Kidney epithelial cell (primary cell): ENCODE measurements around the gene TAB2. TPM values are rescaled to one million over a fixed set of nuclear protein-coding genes. Genes with fewer than 3 reads are reported as not detected.
"Not testable (repeated sequence)": the region's sequence is repeated elsewhere in the genome, so short reads cannot be mapped to it uniquely, and the experiment has no call there.

Source experiments
- DNase-seq: peaks from one replicate; pipeline ENCODE4 v3.0.0-alpha.2; 2010; ENCODE audit warnings: low read depth
- H3K27me3 ChIP-seq: 2 replicates; pipeline ENCODE4 v1.6.0; 2011; ENCODE audit warnings: low read length; ENCODE audit not compliant: control insufficient read depth, insufficient read depth
- H3K36me3 ChIP-seq: 2 replicates; pipeline ENCODE4 v1.5.1; 2011; ENCODE audit warnings: low read length; ENCODE audit not compliant: control insufficient read depth, insufficient read depth
- H3K4me3 ChIP-seq: 2 replicates; pipeline ENCODE4 v1.5.1; 2011; ENCODE audit warnings: low read depth, mild to moderate bottlenecking, control low read depth, low read length
- total RNA-seq: library from RNA; depleted of rRNA; stranded (reverse); fragments of >200 nt; gene quantifications from 2 replicates; pipeline ENCODE4 v1.2.3, GENCODE V29; 2015
- TF ChIP-seq, protein P1 (sequence below): IDR thresholded peaks from 2 replicates; pipeline ENCODE4 v1.5.1; 2011; ENCODE audit warnings: mild to moderate bottlenecking, moderate library complexity, low read length, control low read depth, inconsistent platforms; ENCODE audit not compliant: insufficient read depth, poor library complexity, severe bottlenecking

Gene TAB2
- total RNA-seq, 1 donor from 2014 or later = 30.7 TPM

DNA sequence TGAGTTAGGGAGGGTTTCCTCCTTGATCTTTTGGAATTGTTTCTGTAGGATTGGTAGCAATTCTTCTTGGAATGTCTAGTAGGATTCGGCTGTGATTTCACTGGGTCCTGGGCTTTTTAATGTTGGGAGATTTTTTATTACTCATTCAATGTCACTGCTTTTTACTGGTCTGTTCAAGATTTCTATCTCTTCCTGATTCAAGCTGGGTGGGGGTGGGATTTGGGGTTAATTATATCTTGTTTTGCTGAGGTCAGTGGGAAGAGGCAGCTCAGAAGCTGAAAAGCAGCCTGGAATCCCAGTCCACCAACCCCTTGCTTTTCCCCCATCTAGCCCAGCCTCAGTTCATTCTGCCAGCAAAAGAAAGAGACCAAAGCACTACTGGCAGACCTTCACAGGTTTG lies 122.1 kb downstream of the TAB2 start:
- Histone ChIP-seq H3K36me3 (no peaks in the 10 kb centered on the region), H3K27me3 (no peaks in the 10 kb centered on the region), H3K4me3 (no peak overlapping the region)
- no peak for DNase-seq
- TF ChIP-seq, protein P1, sequence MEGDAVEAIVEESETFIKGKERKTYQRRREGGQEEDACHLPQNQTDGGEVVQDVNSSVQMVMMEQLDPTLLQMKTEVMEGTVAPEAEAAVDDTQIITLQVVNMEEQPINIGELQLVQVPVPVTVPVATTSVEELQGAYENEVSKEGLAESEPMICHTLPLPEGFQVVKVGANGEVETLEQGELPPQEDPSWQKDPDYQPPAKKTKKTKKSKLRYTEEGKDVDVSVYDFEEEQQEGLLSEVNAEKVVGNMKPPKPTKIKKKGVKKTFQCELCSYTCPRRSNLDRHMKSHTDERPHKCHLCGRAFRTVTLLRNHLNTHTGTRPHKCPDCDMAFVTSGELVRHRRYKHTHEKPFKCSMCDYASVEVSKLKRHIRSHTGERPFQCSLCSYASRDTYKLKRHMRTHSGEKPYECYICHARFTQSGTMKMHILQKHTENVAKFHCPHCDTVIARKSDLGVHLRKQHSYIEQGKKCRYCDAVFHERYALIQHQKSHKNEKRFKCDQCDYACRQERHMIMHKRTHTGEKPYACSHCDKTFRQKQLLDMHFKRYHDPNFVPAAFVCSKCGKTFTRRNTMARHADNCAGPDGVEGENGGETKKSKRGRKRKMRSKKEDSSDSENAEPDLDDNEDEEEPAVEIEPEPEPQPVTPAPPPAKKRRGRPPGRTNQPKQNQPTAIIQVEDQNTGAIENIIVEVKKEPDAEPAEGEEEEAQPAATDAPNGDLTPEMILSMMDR = no peak

DNA sequence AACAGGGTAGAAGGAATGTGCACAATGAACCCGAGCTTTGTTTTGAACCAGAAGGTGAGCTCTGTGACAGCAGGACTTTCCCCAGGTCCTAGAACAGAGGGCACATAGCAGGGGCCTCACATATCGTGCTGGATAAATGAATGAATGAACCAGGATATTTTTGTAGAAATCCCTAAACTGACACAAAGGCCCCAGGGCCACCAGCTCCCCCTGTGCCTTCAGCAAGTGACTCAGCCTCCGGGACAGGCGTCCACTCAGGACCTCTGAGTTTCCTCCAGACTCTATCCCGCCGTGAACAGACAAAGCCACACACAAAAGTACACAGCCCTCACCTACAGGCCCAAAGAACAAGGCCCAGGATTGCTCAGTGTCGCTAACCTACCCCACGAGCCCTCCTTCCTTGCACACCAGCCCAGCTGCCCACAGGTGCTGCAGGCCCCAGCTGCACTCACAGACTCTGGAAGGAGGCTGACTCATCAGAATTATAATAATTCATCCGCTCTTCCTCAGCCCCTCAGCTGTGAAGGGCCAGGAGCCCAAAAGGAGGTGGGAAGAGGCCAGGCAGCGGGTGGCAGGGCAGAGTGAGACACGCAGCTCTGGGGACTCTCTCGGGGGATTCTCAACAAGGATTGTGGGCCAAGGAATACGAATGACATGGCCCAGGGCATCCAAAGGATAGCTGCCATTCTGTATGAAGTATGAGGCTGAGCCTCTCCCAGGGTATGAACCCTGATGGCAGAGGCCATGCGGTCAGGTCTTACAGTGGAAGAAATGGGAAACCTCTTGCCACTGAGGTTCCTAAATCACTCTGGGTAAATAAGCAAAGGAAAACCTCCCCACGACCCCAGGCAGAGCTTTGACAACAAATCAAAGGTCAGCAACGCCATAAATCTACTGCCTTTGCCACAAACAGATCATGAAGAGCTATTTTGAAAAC lies 123.5 kb downstream of the TAB2 start:
- no peaks in the 10 kb centered on the region for H3K36me3 ChIP-seq
- TF ChIP-seq, protein P1 = no peak
- no peak overlapping the region for H3K4me3 ChIP-seq
- no peaks in the 10 kb centered on the region for H3K27me3 ChIP-seq
- no peak for DNase-seq

DNA sequence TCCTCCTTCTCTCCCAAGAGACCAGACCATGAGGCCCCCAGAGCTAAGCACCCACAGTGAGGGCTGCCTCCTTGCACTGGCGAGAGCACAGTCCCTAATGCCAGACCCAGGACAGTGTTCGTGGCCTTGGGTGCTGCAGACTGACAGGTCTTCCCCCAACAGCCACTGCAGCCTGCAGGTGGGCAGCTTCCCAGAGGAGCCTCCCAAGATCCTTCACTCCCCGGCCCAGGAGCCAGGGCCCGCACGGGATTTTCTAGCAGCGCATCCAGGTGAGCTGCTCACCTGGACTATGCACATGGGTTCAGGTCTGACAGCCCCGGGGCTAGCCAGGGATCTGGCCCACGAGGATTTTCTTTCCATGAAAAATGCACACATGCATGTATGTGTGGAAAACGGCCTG lies 124.2 kb downstream of the TAB2 start:
- DNase-seq = no peak
- TF ChIP-seq, protein P1 = no peak
- Histone ChIP-seq H3K36me3 (no peaks in the 10 kb centered on the region), H3K4me3 (no peak overlapping the region), H3K27me3 (no peaks in the 10 kb centered on the region)

DNA sequence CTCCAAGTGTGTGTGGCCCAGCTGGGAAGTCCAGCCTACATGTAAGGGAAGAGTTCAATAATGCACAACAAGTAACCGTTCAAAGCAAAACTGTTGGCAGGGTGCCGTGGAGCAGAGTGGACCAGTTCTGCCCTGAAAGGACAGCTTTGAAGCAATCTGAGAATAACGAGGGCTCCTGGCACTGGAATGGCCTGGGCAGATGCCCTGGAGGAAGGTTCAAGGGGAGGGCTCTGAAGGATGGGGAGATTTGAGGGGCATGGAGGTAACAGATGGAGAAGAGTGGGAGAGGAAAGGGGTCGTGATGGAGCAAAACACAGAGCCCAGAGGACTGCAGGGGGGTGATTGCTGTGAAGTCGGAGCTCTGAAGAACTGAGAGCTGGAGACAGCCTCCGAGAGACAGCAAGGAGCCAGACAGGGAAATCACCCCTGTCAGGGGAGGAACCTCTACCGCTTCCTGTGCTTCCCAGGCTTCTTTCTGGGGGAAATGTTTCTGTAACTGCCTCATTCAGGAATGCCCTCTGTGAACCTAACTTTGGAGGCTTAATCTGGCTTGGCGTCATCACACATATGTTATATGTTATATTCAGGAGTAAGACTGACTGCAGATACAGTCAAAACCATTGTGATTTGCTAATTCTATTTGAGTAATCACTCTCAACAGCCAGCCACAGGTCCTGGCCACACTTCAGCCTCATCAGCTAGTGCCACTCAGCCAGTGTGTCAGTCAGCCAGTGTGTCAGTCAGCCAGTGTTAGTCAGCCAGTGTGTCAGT lies 126.1 kb downstream of the TAB2 start:
- Histone ChIP-seq H3K4me3 (no peak overlapping the region), H3K27me3 (no peaks in the 10 kb centered on the region), H3K36me3 (no peaks in the 10 kb centered on the region)
- DNase-seq = no peak
- TF ChIP-seq, protein P1 = no peak

DNA sequence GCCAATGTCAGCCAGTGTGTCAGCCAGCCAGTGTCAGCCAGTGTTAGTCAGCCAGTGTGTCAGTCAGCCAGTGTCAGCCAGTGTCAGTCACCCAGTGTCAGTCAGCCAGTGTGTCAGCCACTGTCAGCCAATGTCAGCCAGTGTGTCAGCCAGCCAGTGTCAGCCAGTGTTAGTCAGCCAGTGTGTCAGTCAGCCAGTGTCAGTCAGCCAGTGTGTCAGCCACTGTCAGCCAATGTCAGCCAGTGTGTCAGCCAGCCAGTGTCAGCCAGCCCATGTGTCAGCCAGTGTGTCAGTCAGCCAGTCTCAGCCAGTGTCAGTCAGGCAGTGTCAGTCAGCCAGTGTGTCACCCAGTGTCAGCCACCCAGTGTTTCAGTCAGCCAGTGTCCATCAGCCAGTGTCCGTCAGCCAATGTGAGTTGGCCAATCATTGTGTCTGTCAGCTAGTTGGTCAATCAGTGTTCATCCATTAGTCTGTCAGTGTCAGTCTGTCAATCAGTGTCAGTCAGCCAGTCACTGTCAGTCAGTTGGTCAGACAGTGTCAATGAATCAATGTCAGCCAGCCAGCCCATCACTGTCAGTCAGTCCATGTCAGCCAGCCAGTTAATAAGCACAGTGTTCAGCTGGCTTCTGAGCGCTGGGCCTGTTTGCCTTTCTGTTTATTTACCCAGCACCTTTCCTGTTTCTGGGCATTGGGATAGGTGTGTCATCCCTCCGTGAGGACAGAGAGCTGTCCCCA lies 127.0 kb downstream of the TAB2 start:
- not testable (repeated sequence) for DNase-seq, H3K36me3 ChIP-seq, H3K4me3 ChIP-seq, H3K27me3 ChIP-seq

DNA sequence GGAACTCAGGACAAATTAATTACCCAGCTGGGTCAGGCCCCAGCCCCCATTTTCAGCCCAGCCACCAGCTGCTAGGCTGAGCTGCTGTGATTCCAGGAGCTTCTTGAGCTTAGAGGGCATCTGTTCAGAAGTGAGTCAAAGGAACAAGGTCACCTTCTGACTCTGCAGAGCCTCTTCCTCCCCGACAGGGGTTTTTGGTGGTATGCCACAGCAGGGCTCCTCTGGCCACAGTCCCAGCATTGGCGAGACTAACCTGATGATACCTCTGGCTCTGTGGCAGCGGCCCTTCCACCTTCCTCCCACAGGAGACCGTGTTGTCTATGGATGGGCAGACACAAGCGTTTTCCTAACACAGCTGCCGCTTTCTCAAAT lies 127.6 kb downstream of the TAB2 start:
- no peaks in the 10 kb centered on the region for H3K36me3 ChIP-seq
- H3K27me3 ChIP-seq = no peaks in the 10 kb centered on the region
- TF ChIP-seq, protein P1 = no peak
- DNase-seq = no peak
- H3K4me3 ChIP-seq = no peak overlapping the region
